Naive thymus-derived CD4-positive, alpha-beta T cell (primary cell): ENCODE measurements around the gene SLC6A6. TPM values are rescaled to one million over a fixed set of nuclear protein-coding genes. Genes with fewer than 3 reads are reported as not detected.
"Not testable (repeated sequence)": the region's sequence is repeated elsewhere in the genome, so short reads cannot be mapped to it uniquely, and the experiment has no call there.

Experiments used
- ATAC-seq: fragments of 150-1000 bp; cut with Tn5 transposase; 2 replicates; pipeline ENCODE4 v1.10.0; 2021; ENCODE audit warnings: mild to moderate bottlenecking, moderate library complexity
- CTCF ChIA-PET: fragments of 350-600 bp; sonication (Branson Sonifier 250); formaldehyde crosslinking; loops from one replicate; lab custom pipeline; 2021; ENCODE audit warnings: antibody characterized with exemption; lab: Charles Lee
- POLR2A ChIA-PET: fragments of 350-600 bp; sonication (Branson Sonifier 250); formaldehyde crosslinking; loops from one replicate; lab custom pipeline; 2021; ENCODE audit warnings: antibody characterized with exemption, inconsistent platforms; lab: Charles Lee
- DNase-seq, 9 donors: peaks; one replicate each; pipeline versions ENCODE4 v3.0.0 to v3.0.0-alpha.2; 2020 to 2022; ENCODE audit warnings: mixed read lengths in 1 of 9
- H3K27ac ChIP-seq: one replicate; pipeline ENCODE4 v1.7.0; 2013; ENCODE audit warnings: mild to moderate bottlenecking, low read depth, low read length, moderate library complexity
- H3K27me3 ChIP-seq, 2 donors: one replicate each; pipeline ENCODE4 v1.7.0; 2013; ENCODE audit warnings: low read length in 2 of 2, mild to moderate bottlenecking in 2 of 2, moderate library complexity in 2 of 2; ENCODE audit not compliant: control insufficient read depth in 2 of 2, insufficient read depth in 2 of 2
- H3K36me3 ChIP-seq, 3 experiments: 1 replicate in 2 of 3; 2 replicates in 1 of 3; pipeline ENCODE4 v1.7.0; 2013; ENCODE audit warnings: low read length in 3 of 3, mild to moderate bottlenecking in 3 of 3, moderate library complexity in 1 of 3; ENCODE audit not compliant: insufficient read depth in 3 of 3, control insufficient read depth in 2 of 3
- H3K4me1 ChIP-seq, 2 donors: one replicate each; pipeline ENCODE4 v1.7.0; 2013; ENCODE audit warnings: low read length in 2 of 2, mild to moderate bottlenecking in 2 of 2, moderate library complexity in 1 of 2; ENCODE audit not compliant: control insufficient read depth in 2 of 2, insufficient read depth in 2 of 2
- H3K4me3 ChIP-seq: 2 replicates; pipeline ENCODE4 v1.7.0; 2013; ENCODE audit warnings: mild to moderate bottlenecking, low read length
- H3K9me3 ChIP-seq, 3 experiments: 1 replicate in 2 of 3; 2 replicates in 1 of 3; pipeline ENCODE4 v1.7.0; 2013; ENCODE audit warnings: low read length in 3 of 3; ENCODE audit not compliant: control insufficient read depth in 2 of 3
- H3K27ac Mint-ChIP-seq, 9 donors: one replicate each; pipeline ENCODE4 v1.8.0; 2020 to 2022; ENCODE audit warnings: mixed read lengths in 9 of 9, mild to moderate bottlenecking in 8 of 9, moderate library complexity in 5 of 9, inconsistent platforms in 2 of 9
- H3K27me3 Mint-ChIP-seq, 5 donors: one replicate each; pipeline ENCODE4 v1.8.0; 2021 to 2022; ENCODE audit warnings: mixed read lengths in 5 of 5, mild to moderate bottlenecking in 1 of 5
- H3K36me3 Mint-ChIP-seq, 5 donors: one replicate each; pipeline ENCODE4 v1.8.0; 2020 to 2022; ENCODE audit warnings: mixed read lengths in 5 of 5, mild to moderate bottlenecking in 3 of 5, inconsistent platforms in 1 of 5
- H3K4me1 Mint-ChIP-seq, 7 donors: one replicate each; pipeline ENCODE4 v1.8.0; 2020 to 2022; ENCODE audit warnings: mixed read lengths in 7 of 7, mild to moderate bottlenecking in 3 of 7, inconsistent platforms in 1 of 7
- H3K4me3 Mint-ChIP-seq, 10 donors: one replicate each; pipeline ENCODE4 v1.8.0; 2020 to 2022; ENCODE audit warnings: mild to moderate bottlenecking in 10 of 10, mixed read lengths in 10 of 10, moderate library complexity in 6 of 10, inconsistent platforms in 2 of 10
- H3K9me3 Mint-ChIP-seq, 11 donors: one replicate each; pipeline ENCODE4 v1.8.0; 2020 to 2022; ENCODE audit warnings: mixed read lengths in 11 of 11, mild to moderate bottlenecking in 4 of 11, inconsistent platforms in 1 of 11, moderate library complexity in 1 of 11
- intact Hi-C, 2 donors: fragments of 100-400 bp; cut with micrococcal nuclease; formaldehyde crosslinking; loops; one replicate each; pipeline ENCODE4 v1.15.1; 2023
- polyA plus RNA-seq, 2 donors: library from polyadenylated mRNA; unstranded; fragments of 300-500 nt; fragmentation: Illumina TruSeq; gene quantifications; one replicate each; pipeline ENCODE4 v1.2.3, GENCODE V29; 2021
- total RNA-seq, 6 experiments: library from RNA in 5 of 6; stranded (reverse) in 5 of 6; gene quantifications; 1 replicate in 5 of 6; 2 replicates in 1 of 6; pipeline ENCODE4 v1.2.3 and lab custom pipeline; 2021 to 2026

The SLC6A6 gene
- total and polyA plus RNA-seq, 7 experiments from 2014 or later: 3.0 to 87.5 (median 35.2) TPM

- no peak overlapping the region for H3K27ac ChIP-seq
Observed at GRCh38 chr3:14513566-14514322, 111.3 kb downstream of the SLC6A6 start.

DNA sequence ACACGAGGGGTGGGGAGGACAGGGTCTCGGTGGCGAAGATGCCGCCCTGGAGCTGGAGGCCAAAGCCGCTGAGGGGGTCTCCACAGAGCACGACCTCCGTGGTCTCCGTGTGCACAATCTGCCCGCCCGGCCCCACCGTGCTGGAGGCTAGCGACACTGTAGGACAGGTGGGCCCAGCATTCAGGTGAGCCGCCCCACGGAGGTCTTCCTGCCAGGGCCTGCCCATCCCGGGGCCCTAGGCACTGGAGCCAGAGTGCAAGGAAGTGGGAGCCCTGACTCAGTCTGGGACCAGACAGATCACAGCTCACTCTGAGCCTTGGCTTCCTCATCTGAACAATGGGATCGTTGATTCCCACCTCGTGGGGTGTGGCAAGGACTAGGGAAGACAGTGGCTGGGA, 111.9 kb downstream of the SLC6A6 start:
- DNase-seq (no peak), ATAC-seq (no peak)
- ChIA-PET POLR2A (no interaction called here), CTCF (no interaction called here)
- H3K4me1 Mint-ChIP-seq: peaks cover 0 to 1% (median 0%) of the 10 kb centered on the region in 7 donors
- Histone ChIP-seq H3K27ac (no peak overlapping the region), H3K4me3 (no peak overlapping the region), H3K36me3 (no peaks in the 10 kb centered on the region), H3K9me3 (no peaks in the 10 kb centered on the region), H3K4me1 (no peaks in the 10 kb centered on the region), H3K27me3 (no peaks in the 10 kb centered on the region)
- H3K36me3 Mint-ChIP-seq: no peaks in the 10 kb centered on the region
- no peak overlapping the region for H3K27ac Mint-ChIP-seq
- H3K27me3 Mint-ChIP-seq: peaks cover 0 to 4% (median 0%) of the 10 kb centered on the region in 5 donors
- no peaks in the 10 kb centered on the region for H3K9me3 Mint-ChIP-seq
- no peak overlapping the region for H3K4me3 Mint-ChIP-seq
- intact Hi-C loops: no loop called here

More at GRCh38 chr3:14513566-14514322, 111.3 kb downstream of the SLC6A6 start:
- Histone ChIP-seq H3K4me1 (no peaks in the 10 kb centered on the region), H3K27me3 (no peaks in the 10 kb centered on the region), H3K9me3 (no peaks in the 10 kb centered on the region), H3K4me3 (no peak overlapping the region), H3K36me3 (no peaks in the 10 kb centered on the region)
- H3K4me3 Mint-ChIP-seq: no peak overlapping the region
- peaks cover 0 to 4% (median 0%) of the 10 kb centered on the region in 5 donors for H3K27me3 Mint-ChIP-seq
- no peaks in the 10 kb centered on the region for H3K36me3 Mint-ChIP-seq
- ATAC-seq (no peak), DNase-seq (no peak)
- peaks cover 0 to 7% (median 2%) of the 10 kb centered on the region in 7 donors for H3K4me1 Mint-ChIP-seq
- no peak overlapping the region for H3K27ac Mint-ChIP-seq
- ChIA-PET POLR2A (no interaction called here), CTCF (interaction anchor here (0.6 to 1.1 kb wide), 2 partner anchors 209 to 408 kb away, joined by 4 to 5 read pairs; no protein-coding TSS in a partner anchor)
- no peaks in the 10 kb centered on the region for H3K9me3 Mint-ChIP-seq
- intact Hi-C loops: no loop called here

DNA sequence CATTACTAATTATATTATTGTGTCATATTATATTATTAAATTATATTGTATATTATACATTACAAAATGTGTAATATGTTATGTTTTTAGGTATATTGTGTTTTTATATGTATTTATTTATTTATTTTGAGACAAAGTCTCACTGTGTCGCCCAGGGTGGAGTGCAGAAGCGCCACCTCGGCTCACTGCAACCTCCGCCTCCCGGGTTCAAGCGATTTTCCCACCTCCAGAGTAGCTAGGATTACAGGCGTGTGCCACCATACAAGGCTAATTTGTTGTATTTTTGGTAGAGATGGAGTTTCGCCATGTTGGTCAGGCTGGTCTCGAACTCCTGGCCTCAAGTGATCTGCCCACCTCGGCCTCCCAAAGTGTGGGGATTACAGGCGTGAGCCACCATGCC, 113.1 kb downstream of the SLC6A6 start:
- H3K4me3 ChIP-seq, H3K27ac ChIP-seq, H3K27ac Mint-ChIP-seq, H3K9me3 ChIP-seq, H3K36me3 ChIP-seq, intact Hi-C loops, H3K4me1 ChIP-seq, H3K27me3 ChIP-seq, H3K36me3 Mint-ChIP-seq, DNase-seq, H3K27me3 Mint-ChIP-seq, POLR2A ChIA-PET, ATAC-seq, H3K4me3 Mint-ChIP-seq, H3K4me1 Mint-ChIP-seq, H3K9me3 Mint-ChIP-seq: not testable (repeated sequence)
- CTCF ChIA-PET: interaction anchor here (1.0 kb wide), 1 partner anchor 406 kb away, joined by 3 read pairs; no protein-coding TSS in a partner anchor

- no peak overlapping the region for H3K4me3 Mint-ChIP-seq
- intact Hi-C loops: no loop called here
- Histone ChIP-seq H3K9me3 (no peaks in the 10 kb centered on the region), H3K4me3 (no peak overlapping the region), H3K27me3 (no peaks in the 10 kb centered on the region), H3K36me3 (no peaks in the 10 kb centered on the region), H3K27ac (no peak overlapping the region), H3K4me1 (no peaks in the 10 kb centered on the region)
- no peak for DNase-seq
- ChIA-PET CTCF (no interaction called here), POLR2A (no interaction called here)
- H3K4me1 Mint-ChIP-seq: no peaks in the 10 kb centered on the region
- no peak for ATAC-seq
- no peaks in the 10 kb centered on the region for H3K9me3 Mint-ChIP-seq
- H3K27ac Mint-ChIP-seq: no peak overlapping the region
- no peaks in the 10 kb centered on the region for H3K36me3 Mint-ChIP-seq
- peaks cover 0 to 11% (median 0%) of the 10 kb centered on the region in 5 donors for H3K27me3 Mint-ChIP-seq
Observed at GRCh38 chr3:14516738-14517345, 114.4 kb downstream of the SLC6A6 start.

DNA sequence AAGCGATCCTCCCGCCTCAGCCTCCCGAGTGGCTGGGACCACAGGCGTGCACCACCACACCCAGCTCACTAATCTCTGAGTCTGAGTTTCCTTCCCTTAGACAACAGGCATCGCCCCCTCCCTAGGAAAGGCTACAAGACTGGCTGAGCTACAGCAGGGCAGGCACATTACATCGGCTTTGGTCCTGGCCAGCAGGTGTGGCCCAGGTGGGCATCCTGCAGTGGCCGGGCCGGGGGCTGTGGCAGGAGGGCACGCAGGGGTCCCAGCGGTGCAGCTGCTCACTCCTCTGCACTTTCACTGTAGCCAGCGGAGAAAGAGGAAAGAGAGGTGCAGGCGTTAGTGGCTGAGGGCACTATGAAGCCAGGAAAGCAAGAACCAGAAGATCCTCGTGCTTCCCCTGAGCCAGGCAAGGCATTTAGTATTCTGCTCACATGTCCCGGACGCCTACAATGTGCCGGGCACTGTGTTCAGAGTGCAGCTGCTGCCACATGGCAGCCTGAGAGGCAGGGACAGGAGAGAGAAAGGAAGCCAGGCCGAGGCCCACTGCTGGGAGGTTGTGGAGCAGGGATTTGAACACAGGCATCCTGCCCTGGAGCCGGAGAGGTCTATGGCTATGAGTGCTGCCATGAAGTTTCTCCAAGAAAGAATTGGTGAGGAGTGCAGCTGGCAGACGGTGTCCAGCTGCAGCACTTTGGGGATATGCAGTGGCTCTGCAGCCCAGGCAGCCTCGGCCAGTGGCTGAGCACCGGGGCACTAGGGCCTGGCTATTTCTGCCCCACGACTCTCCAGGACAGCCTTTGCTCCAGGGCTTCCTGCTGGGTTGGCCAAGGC, 115.4 kb downstream of the SLC6A6 start:
- DNase-seq (no peak), ATAC-seq (no peak)
- H3K9me3 Mint-ChIP-seq: no peaks in the 10 kb centered on the region
- peak overlapping the region in 2 of 9 donors; percentile 43 to 46 for H3K27ac Mint-ChIP-seq
- no peaks in the 10 kb centered on the region for H3K36me3 Mint-ChIP-seq
- ChIA-PET CTCF (interaction anchor here (1.7 kb wide), 1 partner anchor 9 kb away, joined by 5 read pairs; no protein-coding TSS in a partner anchor), POLR2A (no interaction called here)
- H3K4me3 Mint-ChIP-seq: no peak overlapping the region
- no peak overlapping the region for H3K4me3 ChIP-seq
- no peaks in the 10 kb centered on the region for H3K36me3 ChIP-seq
- H3K27ac ChIP-seq: no peak overlapping the region
- H3K9me3 ChIP-seq: no peaks in the 10 kb centered on the region
- H3K4me1 ChIP-seq: no peaks in the 10 kb centered on the region
- H3K4me1 Mint-ChIP-seq: no peaks in the 10 kb centered on the region
- H3K27me3 ChIP-seq: no peaks in the 10 kb centered on the region
- peaks cover 0 to 11% (median 0%) of the 10 kb centered on the region in 5 donors for H3K27me3 Mint-ChIP-seq
- intact Hi-C loops: no loop called here

- H3K4me1 ChIP-seq: no peaks in the 10 kb centered on the region
- H3K27me3 Mint-ChIP-seq: peaks cover 0 to 13% (median 0%) of the 10 kb centered on the region in 5 donors
- H3K9me3 ChIP-seq: no peaks in the 10 kb centered on the region
- intact Hi-C loops: no loop called here
- H3K27me3 ChIP-seq: no peaks in the 10 kb centered on the region
- no peak overlapping the region for H3K4me3 Mint-ChIP-seq
- H3K27ac ChIP-seq: no peak overlapping the region
- no peaks in the 10 kb centered on the region for H3K36me3 Mint-ChIP-seq
- ChIA-PET POLR2A (no interaction called here), CTCF (interaction anchor here (1.7 kb wide), 1 partner anchor 10 kb away, joined by 5 read pairs; no protein-coding TSS in a partner anchor)
- H3K4me3 ChIP-seq: no peak overlapping the region
- H3K4me1 Mint-ChIP-seq: no peaks in the 10 kb centered on the region
- H3K9me3 Mint-ChIP-seq: no peaks in the 10 kb centered on the region
- H3K36me3 ChIP-seq: no peaks in the 10 kb centered on the region
- ATAC-seq (no peak), DNase-seq (no peak)
- no peak overlapping the region for H3K27ac Mint-ChIP-seq
Observed at GRCh38 chr3:14518432-14518802, 116.0 kb downstream of the SLC6A6 start.
